GM21390 (cell line): ENCODE results near the gene ATIC.
A peak's percentile ranks its signal among the peaks of the same experiment; 100 is the strongest.

Experiments
- ATAC-seq: cut with Tn5 transposase; IDR thresholded peaks from one replicate; pipeline ENCODE4 v1.9.1; 2021; ENCODE audit not compliant: unreplicated experiment

The ATIC gene

DNA sequence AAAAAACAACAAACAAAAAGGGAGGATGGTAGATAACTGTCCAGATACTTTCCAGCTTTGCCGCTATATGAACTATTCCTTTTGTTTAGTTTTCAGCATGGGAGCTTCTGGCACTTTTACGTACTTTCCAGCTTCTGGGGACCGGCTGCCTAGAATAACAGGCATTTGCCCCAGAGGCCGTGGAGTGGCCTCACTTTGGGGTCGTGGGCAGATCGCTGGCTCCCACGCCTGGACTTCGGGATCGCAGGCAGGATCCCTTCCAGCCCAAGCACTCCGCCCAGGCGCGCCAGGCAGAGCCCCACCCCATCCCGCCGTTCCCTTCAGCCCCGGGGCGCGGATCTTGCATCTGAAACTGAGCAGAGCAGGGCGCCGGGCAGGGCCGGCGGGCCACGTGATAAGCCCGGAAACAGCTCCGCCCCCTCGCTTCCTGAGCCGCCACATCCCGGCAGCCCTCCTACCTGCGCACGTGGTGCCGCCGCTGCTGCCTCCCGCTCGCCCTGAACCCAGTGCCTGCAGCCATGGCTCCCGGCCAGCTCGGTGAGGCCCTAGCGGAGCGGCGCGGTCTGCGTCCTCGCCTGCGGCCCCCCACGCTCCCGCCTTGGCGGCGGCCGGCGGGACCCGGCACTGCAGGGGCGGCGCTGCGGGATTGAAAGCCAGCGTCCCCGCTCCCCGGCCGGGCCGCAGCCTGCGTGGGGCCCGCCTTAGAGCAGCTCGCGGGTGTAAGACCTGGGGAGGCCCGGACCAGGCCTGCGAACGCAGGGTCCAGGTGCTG is at the start of gene ATIC:
TSS of gene ATIC (plus strand) at position 435 of the 772 bp plus-strand sequence. CDS start at position 519, 84 bp downstream.
- ATAC-seq, result peak; percentile 99

DNA sequence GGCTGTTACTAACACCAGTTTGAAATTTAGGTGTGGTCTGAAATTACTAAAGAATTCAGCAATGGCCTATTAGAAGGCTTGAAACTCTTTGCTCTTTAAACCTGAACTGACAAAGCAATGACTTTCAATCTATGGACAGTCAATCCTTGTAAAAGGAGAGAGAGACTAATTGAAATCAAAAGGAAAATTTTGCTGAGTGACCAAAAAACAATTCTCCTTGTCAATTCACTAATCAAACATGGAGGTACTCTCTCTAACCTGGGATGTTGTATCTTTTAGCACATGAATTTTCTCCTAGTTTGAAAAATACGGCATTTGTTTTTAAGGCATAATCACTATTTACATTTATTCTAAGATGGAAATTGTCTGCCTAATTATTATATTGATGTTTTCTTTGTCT is 49.6 kb upstream of the ATIC start:
- ATAC-seq, result no peak

- ATAC-seq, result no peak
Observed at GRCh38 chr2:215262741-215263362, 49.0 kb upstream of the ATIC start.

DNA sequence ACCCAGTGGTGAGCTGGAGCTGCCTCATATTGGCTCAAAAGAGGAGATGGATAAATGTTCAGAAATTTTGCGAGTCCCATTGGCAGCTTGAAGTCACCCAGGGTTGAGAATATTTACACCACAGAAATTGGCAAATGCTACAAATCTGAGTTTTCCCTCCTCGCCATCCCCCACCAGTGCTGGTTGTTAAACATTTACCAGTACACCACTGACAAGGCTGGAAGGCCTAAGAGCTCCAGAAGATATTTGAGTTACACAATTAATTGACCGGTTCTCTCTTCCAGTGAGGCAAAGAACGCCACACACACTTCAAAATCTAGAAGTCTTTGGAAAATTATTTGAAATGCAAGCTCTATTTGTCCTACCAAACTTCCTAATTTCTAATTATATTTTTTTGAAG is 47.5 kb upstream of the ATIC start:
- ATAC-seq, result no peak

- ATAC-seq, result peak; percentile 44
Observed at GRCh38 chr2:215269397-215270117, 42.3 kb upstream of the ATIC start.

DNA sequence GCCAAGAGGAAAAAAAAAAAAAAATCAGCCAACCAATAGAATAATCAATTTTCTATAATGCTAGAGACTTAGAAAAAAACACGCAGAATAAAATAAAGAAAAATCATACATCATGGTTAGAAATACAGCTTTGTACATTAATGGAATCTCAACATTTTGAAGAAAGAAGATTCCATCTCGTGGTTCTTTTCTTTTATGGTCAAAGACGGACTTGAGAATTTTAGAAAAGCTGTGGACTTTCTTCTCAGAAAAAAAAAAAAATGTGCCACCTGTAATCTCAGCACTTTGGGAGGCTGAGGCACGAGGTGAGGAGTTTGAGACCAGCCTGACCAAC is 41.8 kb upstream of the ATIC start:
- no peak for ATAC-seq

- no peak for ATAC-seq
Observed at GRCh38 chr2:215271446-215271845, 40.4 kb upstream of the ATIC start.

GRCh38 chr2:215272918-215273317 is 38.9 kb upstream of the ATIC start:
- ATAC-seq, result peak; percentile 47

DNA sequence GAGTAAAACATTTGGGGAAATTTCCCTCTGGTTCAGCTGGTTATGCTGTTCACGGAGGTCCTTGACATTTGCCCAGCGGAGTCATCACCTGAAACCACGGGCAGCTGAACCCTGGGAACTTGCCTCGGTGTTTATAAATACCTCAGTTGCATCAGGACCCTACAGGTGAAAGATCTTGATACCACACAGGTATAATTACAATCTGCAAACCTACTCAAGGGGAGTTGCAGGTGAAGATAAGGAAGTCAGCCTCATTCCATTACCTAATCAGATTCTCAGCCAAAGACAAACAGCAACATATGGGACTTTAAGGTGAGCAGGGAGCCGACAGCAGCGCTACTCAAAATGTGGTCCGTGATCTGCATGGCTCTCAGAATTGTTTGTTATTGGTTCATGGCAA is 37.0 kb upstream of the ATIC start:
- ATAC-seq, result no peak

- no peak for ATAC-seq
Observed at GRCh38 chr2:215275824-215276223, 36.0 kb upstream of the ATIC start.

DNA sequence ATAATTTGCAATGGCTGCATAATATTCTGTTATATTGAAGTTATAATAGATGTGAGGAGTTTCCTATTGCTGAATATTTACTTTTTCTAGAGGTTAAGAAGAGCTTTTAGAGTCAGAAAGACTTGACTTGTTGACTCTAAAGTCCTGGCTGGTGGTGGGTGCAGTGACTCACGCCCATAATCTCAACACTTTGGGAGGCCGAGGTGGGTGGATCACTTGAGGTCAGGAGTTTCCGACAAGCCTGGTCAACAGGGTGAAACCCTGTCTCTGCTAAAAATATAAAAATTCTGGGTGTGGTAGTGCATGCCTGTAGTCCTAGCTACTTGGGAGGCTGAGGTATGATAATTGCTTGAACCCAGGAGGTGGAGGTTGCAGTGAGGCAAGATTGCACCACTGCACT is 33.9 kb upstream of the ATIC start:
- ATAC-seq, result no peak

DNA sequence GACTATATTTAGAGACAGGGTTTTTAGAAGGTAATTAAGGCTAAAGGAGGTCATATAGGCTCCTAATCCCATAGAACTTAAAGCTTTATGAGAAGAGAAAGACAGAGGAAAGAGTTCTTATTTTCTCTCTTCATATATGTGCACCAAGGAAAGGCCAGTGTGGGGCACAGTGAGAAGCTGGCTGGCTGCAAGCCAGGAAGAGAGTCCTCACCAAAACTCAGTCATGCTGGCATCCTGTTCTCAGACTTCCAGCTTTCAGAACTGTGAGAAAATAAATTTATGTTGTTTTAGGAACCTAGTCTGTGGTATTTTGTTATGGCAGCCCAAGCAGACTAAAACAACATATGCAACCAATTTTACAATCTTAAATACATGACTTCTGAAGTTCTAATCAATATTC is 31.5 kb upstream of the ATIC start:
- peak; percentile 75 for ATAC-seq

- no peak for ATAC-seq
Observed at GRCh38 chr2:215283221-215283620, 28.6 kb upstream of the ATIC start.

GRCh38 chr2:215286309-215286708 is 25.6 kb upstream of the ATIC start:
- no peak for ATAC-seq

GRCh38 chr2:215288112-215288815 is 23.6 kb upstream of the ATIC start:
- ATAC-seq, result no peak

DNA sequence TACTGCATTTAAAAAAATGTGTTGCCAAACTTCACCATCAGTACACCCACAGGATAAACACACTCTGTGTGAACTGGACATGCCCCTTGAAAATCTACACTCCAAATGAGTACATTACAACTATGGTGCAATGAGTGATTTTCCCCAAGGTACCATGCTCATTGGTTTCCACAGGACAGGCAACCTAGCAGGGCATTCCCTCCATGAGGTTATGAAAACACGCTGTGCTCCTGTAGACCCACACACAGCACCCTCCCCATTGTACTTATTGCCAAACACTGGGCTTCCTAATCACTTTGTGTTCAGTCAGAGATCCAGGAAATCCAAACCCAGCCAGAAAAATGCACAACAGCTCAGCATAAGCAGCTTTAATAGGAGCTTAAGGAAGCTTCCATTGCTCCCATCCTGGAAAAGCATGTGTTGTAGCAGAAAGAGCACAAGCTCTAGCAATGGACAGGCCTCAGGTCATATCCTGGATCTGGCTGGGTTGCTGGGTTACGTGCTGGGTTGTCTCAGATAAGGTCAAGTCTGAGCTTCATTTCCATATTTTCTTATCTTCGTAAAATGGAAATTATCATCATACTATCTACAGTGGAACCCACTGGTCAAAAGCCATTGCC is 20.8 kb upstream of the ATIC start:
- no peak for ATAC-seq

DNA sequence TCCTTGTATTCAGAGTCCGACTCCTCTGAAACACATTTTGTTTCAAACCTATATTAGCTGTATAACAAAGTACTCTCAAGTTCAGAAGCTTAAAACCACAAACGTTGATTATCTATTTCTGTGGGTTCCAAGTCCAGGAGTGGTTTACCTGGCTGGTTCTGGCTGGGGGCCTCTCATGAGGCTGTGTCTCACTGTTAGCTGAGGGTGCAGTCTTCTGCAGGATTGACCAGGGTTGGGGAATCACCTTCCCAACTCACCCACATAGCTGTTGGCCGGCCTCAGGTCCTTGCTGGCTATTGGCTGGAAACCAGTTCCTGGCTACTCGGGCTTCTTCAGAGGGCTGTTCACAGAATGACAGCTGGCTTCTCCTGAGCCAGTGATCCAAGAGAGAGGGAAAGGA is 18.0 kb upstream of the ATIC start:
- no peak for ATAC-seq

DNA sequence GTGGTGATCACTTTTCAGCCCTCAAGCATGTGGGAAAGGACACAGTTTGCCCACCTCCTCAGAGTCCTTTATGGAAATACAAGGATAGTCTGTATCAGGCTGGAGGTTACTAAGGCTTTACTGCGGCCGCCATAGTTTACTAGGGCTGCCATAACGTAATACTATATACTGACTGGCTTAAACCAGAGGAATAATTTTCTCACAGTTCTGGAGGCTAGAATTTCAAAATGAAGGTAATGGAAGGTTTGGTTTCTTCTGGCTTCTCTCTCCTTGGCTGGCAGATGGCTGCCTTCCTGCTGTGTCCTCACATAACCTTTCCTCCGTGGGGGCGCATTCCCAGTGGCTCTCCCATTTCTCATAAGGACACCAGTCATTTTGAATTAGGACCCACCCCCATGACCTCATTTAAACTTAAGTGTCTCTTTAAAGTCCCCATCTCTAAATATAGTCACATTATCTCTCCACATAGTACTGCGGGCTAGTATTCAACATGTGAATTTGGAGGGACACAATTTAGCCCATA is 12.5 kb upstream of the ATIC start:
- no peak for ATAC-seq

DNA sequence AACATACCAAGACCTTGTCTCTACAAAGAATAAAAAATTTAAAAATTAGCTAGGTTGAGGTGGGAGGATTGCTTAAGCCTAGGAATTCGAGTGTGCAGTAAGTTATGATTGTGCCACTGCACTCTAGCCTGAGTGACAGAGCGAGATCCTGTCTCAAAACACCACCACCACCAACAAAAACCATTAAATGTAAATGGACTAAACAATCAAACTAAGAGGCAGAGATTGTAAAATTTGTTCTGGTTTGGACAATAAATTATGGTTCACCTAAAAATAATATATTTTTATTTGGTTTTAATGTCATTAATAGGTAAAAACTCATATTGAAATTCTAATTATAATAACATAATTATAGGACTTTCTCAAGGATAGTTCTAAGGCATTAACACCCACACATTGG is 9.9 kb upstream of the ATIC start:
- ATAC-seq, result no peak

- peak; percentile 22 for ATAC-seq
Observed at GRCh38 chr2:215311259-215311624, 617 bp upstream of the ATIC start.

GRCh38 chr2:215313255-215313613 is 1.4 kb downstream of the ATIC start:
- no peak for ATAC-seq
